Measurements from ENCODE around the gene WAC. TPM values are rescaled to one million over a fixed set of nuclear protein-coding genes. Genes with fewer than 3 reads are reported as not detected.

WAC gene
- total and polyA plus RNA-seq, 2 of the 13 experiments (the other 11 are each of a cell fraction or from before 2014, with no cell fraction given) = 69.1 to 96.2 TPM

DNA sequence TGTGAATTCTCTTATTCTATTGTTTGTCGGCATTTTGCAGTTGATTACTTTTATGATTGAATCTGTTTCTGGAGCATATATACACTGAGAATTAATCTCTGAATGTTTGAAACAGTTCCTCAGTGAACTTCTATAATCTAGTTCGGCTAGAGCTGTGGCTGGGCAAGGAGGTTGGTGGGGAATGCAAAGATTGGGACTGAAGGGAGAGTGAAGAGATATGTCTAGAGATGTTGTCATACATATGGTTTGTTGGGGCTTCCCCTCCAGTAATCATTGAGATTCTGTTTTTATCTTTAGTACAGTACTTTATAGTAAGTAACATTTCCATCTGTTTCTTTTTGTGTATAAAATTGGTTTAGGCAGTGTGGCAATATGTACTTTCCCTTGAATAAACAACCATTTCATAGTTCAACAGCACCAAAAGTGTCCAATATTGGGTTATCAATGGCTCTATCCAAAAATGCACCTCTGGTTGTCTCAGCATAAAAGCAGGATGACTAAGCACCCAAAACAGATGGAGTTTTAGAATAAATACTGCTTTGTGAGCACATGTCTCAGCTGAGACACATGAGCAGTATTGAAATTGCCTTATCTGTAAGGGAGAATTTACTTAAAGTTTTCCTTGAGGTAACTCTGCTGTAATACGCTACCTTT, 36.7 kb downstream of the WAC start (continued):
- TF ChIP-seq IKZF4 (CRISPR knock-in tag; IDR thresholded peaks at IDR 0.05; ENCODE audit: borderline replicate concordance, low read depth, not compliant biosample characterization) = no peak
- TF ChIP-seq, protein P1, sequence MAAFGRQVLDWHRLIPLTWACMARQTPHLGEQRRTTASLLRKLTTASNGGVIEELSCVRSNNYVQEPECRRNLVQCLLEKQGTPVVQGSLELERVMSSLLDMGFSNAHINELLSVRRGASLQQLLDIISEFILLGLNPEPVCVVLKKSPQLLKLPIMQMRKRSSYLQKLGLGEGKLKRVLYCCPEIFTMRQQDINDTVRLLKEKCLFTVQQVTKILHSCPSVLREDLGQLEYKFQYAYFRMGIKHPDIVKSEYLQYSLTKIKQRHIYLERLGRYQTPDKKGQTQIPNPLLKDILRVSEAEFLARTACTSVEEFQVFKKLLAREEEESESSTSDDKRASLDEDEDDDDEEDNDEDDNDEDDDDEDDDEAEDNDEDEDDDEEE (CRISPR knock-in tag; IDR thresholded peaks at IDR 0.05) = no peak
- no peak for TF ChIP-seq ZNF891 (CRISPR knock-in tag; IDR thresholded peaks at IDR 0.05)
- TF ChIP-seq ZNF790 (CRISPR knock-in tag; IDR thresholded peaks at IDR 0.05; ENCODE audit: borderline replicate concordance) = no peak
- no peak for TF ChIP-seq HCFC1 (IDR thresholded peaks at IDR 0.05; ENCODE audit: low read depth, low read length)
- no peak for TF ChIP-seq EHMT2 (IDR thresholded peaks at IDR 0.05; ENCODE audit: borderline replicate concordance, low read depth, low read length)
- TF ChIP-seq ZNF251 (CRISPR knock-in tag; IDR thresholded peaks at IDR 0.05) = no peak
- no peak for TF ChIP-seq HNRNPUL1 (IDR thresholded peaks at IDR 0.05; ENCODE audit: low read depth, low read length)
- TF ChIP-seq SOX5 (CRISPR knock-in tag; IDR thresholded peaks at IDR 0.05; ENCODE audit: borderline replicate concordance) = no peak
- TF ChIP-seq, protein P2, sequence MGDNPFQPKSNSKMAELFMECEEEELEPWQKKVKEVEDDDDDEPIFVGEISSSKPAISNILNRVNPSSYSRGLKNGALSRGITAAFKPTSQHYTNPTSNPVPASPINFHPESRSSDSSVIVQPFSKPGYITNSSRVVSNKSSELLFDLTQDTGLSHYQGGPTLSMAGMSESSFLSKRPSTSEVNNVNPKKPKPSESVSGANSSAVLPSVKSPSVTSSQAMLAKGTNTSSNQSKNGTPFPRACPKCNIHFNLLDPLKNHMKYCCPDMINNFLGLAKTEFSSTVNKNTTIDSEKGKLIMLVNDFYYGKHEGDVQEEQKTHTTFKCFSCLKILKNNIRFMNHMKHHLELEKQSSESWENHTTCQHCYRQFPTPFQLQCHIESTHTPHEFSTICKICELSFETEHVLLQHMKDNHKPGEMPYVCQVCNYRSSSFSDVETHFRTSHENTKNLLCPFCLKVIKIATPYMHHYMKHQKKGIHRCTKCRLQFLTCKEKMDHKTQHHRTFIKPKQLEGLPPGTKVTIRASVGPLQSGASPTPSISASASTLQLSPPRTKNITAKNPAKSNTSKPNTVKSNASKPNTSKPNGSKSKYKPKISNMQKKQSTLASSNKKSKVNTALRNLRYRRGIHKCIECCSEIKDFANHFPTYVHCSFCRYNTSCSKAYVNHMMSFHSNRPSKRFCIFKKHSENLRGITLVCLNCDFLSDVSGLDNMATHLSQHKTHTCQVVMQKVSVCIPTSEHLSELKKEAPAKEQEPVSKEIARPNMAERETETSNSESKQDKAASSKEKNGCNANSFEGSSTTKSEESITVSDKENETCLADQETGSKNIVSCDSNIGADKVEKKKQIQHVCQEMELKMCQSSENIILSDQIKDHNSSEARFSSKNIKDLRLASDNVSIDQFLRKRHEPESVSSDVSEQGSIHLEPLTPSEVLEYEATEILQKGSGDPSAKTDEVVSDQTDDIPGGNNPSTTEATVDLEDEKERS (CRISPR knock-in tag; IDR thresholded peaks at IDR 0.05) = no peak
- TF ChIP-seq SOX13 (IDR thresholded peaks at IDR 0.05) = no peak
- peak in 1 of 2 experiments; percentile 26; a peak in 1 of 4 replicates for TF ChIP-seq SOX13 (CRISPR knock-in tag; conservative IDR thresholded peaks at IDR 0.05 in 1 of 2, IDR thresholded peaks at IDR 0.05 in 1 of 2)
- no peak for TF ChIP-seq ZNF367 (CRISPR knock-in tag; IDR thresholded peaks at IDR 0.05; ENCODE audit: borderline replicate concordance)
- TF ChIP-seq PCBP1 (IDR thresholded peaks at IDR 0.05; ENCODE audit: borderline replicate concordance, low read depth, low read length) = no peak
- peak; percentile 60 for TF ChIP-seq CEBPG (CRISPR knock-in tag; IDR thresholded peaks at IDR 0.05)
- no peak for TF ChIP-seq GLI4 (CRISPR knock-in tag; IDR thresholded peaks at IDR 0.05; ENCODE audit: borderline replicate concordance)
- no peak for TF ChIP-seq CREM (IDR thresholded peaks at IDR 0.05)
- TF ChIP-seq CREM (CRISPR knock-in tag; IDR thresholded peaks at IDR 0.05) = no peak
- no peak for TF ChIP-seq ZNF547 (CRISPR knock-in tag; IDR thresholded peaks at IDR 0.05)
- no peak for TF ChIP-seq NAIF1 (CRISPR knock-in tag; IDR thresholded peaks at IDR 0.05; ENCODE audit: borderline replicate concordance)
- no peak for TF ChIP-seq ISL2 (CRISPR knock-in tag; IDR thresholded peaks at IDR 0.05)
- TF ChIP-seq RAD51 (IDR thresholded peaks at IDR 0.05; ENCODE audit: borderline replicate concordance) = no peak
- no peak for TF ChIP-seq ELF3 (CRISPR knock-in tag; IDR thresholded peaks at IDR 0.05)
